ENCODE data around the gene UFSP2.

Gene UFSP2

GRCh38 chr4:185351691-185352090 is 74.1 kb downstream of the UFSP2 start:
- no peak for DNase-seq

All from stimulated activated naive CD4-positive, alpha-beta T cell (primary cell).